GM12878 (cell line): Measurements from ENCODE around the gene NOM1. TPM values are rescaled to one million over a fixed set of nuclear protein-coding genes. Genes with fewer than 3 reads are reported as not detected.

Source experiments
- CBX5 ChIP-seq: sonication (generic); IDR thresholded peaks from 2 replicates; pipeline ENCODE4 v1.6.1; 2016; ENCODE audit warnings: low read depth, moderate library complexity, mild to moderate bottlenecking, inconsistent platforms
- EGR1 ChIP-seq, 2 experiments: IDR thresholded peaks; 1 replicate in 1 of 2; 2 replicates in 1 of 2; pipeline ENCODE4 v1.6.1; 2011 to 2012; ENCODE audit warnings: low read depth in 2 of 2, low read length in 2 of 2, borderline replicate concordance in 1 of 2, mild to moderate bottlenecking in 1 of 2, moderate library complexity in 1 of 2
- GATAD2B ChIP-seq: fragments of 450-650 bp; conservative IDR thresholded peaks from 2 replicates; pipeline ENCODE4 v1.6.1; 2017; ENCODE audit warnings: low read depth, mild to moderate bottlenecking, moderate library complexity
- IKZF1 ChIP-seq: fragments of 450-650 bp; conservative IDR thresholded peaks from 2 replicates; pipeline ENCODE4 v1.6.1; 2017; ENCODE audit warnings: antibody characterized with exemption, mild to moderate bottlenecking
- JUNB ChIP-seq: IDR thresholded peaks from 2 replicates; pipeline ENCODE4 v1.6.1; 2016; ENCODE audit warnings: antibody characterized with exemption, mild to moderate bottlenecking
- NFXL1 ChIP-seq: fragments of 450-650 bp; IDR thresholded peaks from 2 replicates; pipeline ENCODE4 v1.6.1; 2017; ENCODE audit warnings: antibody characterized with exemption, mild to moderate bottlenecking, borderline replicate concordance
- PAX5 ChIP-seq: IDR thresholded peaks from 2 replicates; pipeline ENCODE4 v1.6.1; 2011; ENCODE audit warnings: low read depth, low read length, borderline replicate concordance
- POLR2A ChIP-seq: IDR thresholded peaks from 2 replicates; pipeline ENCODE4 v1.6.1; 2011; ENCODE audit warnings: low read depth, mild to moderate bottlenecking, low read length
- RFX5 ChIP-seq: IDR thresholded peaks from 2 replicates; pipeline ENCODE4 v1.6.1; 2011; ENCODE audit warnings: low read depth, low read length, improper control_type of control experiment
- ZBED1 ChIP-seq: IDR thresholded peaks from 2 replicates; pipeline ENCODE4 v1.6.1; 2016; ENCODE audit warnings: borderline replicate concordance
- polyA plus RNA-seq, 11 experiments: library from polyadenylated mRNA; depleted of rRNA in 4 of 11; unstranded in 6 of 11; stranded (reverse) in 5 of 11; fragments of >200 nt; fragmentation: Nextera tagmentation in 4 of 11; fragmentation: Illumina TruSeq in 1 of 11; extraction: Ambion mirVana in 4 of 11; extraction: Trizol in 1 of 11; gene quantifications; 1 replicate in 1 of 11; 2 replicates in 10 of 11; pipeline versions ENCODE4 v1.2.1 to v1.2.3, GENCODE V29; 2011 to 2016; ENCODE audit warnings: inconsistent platforms in 2 of 11, missing spikeins in 2 of 11, low read depth in 1 of 11
- total RNA-seq, 4 experiments: library from RNA; depleted of rRNA in 3 of 4; stranded (reverse); fragments of >200 nt in 3 of 4; fragmentation: Illumina TruSeq in 1 of 4; extraction: Trizol in 1 of 4; gene quantifications; 2 replicates each; pipeline versions ENCODE4 v1.2.1 to v1.2.3, GENCODE V29; 2013 to 2021
- TF ChIP-seq, protein P1 (sequence below): fragments of 450-650 bp; IDR thresholded peaks from 2 replicates; pipeline ENCODE4 v1.6.1; 2018; ENCODE audit warnings: mild to moderate bottlenecking, low read depth, moderate library complexity; ENCODE audit not compliant: partially characterized antibody
- TF ChIP-seq, protein P2 (sequence below): fragments of 450-650 bp; IDR thresholded peaks from 2 replicates; pipeline ENCODE4 v1.6.1; 2014; ENCODE audit warnings: mild to moderate bottlenecking
- TF ChIP-seq, protein P3 (sequence below): IDR thresholded peaks from 2 replicates; pipeline ENCODE4 v1.6.1; 2011; ENCODE audit warnings: borderline replicate concordance, low read depth, mild to moderate bottlenecking, moderate library complexity, low read length; ENCODE audit not compliant: insufficient read depth, poor library complexity, severe bottlenecking
- TF ChIP-seq, protein P4 (sequence below): fragments of 450-650 bp; IDR thresholded peaks from 2 replicates; pipeline ENCODE4 v1.6.1; 2017; ENCODE audit warnings: borderline replicate concordance
- TF ChIP-seq, protein P5 (sequence below): IDR thresholded peaks from 2 replicates; pipeline ENCODE4 v1.6.1; 2012; ENCODE audit warnings: improper control_type of control experiment, low read depth, low read length; ENCODE audit not compliant: insufficient replicate concordance

NOM1 gene
- total and polyA plus RNA-seq, 10 of the 15 experiments (the other 5 are each of a cell fraction or from before 2014, with no cell fraction given) = 2.9 to 21.3 (median 17.8) TPM

DNA sequence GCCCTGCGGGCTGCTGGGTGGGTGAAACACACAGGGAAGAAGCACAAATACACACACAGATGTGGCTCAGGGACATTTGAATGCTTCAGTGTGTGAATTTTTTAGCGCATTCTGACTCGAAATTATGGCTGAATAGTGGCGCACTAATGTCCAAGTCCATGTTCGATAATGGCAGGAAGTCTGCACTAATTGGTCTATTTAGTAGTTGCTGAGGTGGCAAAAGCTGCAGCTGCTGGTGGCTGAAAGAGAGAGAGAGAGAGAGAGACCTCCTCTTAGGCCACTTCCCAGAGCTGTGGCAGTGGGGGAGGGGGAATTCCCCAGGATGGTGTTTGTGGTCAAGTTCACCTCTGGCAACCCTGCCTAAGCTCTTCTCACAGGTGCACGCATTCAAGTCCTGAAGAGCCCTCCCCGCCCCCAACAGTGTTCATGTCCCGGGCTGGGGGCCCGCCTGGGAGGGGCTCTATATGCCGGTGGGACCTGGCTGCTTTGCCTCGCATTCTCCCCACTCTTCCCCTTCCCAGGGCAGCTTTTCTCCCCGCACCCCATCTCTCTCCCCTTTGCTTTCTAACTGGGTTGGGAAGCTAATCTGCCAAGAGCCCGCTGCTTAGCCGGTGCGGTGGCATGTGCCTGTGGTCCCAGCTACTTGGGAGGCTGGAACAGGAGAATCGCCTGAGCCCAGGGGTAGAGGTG lies 67.0 kb downstream of the NOM1 start (continued):
- TF ChIP-seq, protein P1, sequence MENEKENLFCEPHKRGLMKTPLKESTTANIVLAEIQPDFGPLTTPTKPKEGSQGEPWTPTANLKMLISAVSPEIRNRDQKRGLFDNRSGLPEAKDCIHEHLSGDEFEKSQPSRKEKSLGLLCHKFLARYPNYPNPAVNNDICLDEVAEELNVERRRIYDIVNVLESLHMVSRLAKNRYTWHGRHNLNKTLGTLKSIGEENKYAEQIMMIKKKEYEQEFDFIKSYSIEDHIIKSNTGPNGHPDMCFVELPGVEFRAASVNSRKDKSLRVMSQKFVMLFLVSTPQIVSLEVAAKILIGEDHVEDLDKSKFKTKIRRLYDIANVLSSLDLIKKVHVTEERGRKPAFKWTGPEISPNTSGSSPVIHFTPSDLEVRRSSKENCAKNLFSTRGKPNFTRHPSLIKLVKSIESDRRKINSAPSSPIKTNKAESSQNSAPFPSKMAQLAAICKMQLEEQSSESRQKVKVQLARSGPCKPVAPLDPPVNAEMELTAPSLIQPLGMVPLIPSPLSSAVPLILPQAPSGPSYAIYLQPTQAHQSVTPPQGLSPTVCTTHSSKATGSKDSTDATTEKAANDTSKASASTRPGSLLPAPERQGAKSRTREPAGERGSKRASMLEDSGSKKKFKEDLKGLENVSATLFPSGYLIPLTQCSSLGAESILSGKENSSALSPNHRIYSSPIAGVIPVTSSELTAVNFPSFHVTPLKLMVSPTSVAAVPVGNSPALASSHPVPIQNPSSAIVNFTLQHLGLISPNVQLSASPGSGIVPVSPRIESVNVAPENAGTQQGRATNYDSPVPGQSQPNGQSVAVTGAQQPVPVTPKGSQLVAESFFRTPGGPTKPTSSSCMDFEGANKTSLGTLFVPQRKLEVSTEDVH = no peak
- no peak for TF ChIP-seq NFXL1
- TF ChIP-seq POLR2A = 0 out of 2 replicates have a peak, but pooled peaks have one; percentile 27
- peak in 1 of 2 experiments; percentile 94; a peak in 2 of 3 replicates for TF ChIP-seq EGR1 (IDR thresholded peaks at IDR 0.05; ENCODE audit: borderline replicate concordance in 1 of 2, low read depth in 2 of 2, low read length in 2 of 2)
- TF ChIP-seq RFX5 = 0 out of 2 replicates have a peak, but pooled peaks have one; percentile 23
- TF ChIP-seq, protein P2, sequence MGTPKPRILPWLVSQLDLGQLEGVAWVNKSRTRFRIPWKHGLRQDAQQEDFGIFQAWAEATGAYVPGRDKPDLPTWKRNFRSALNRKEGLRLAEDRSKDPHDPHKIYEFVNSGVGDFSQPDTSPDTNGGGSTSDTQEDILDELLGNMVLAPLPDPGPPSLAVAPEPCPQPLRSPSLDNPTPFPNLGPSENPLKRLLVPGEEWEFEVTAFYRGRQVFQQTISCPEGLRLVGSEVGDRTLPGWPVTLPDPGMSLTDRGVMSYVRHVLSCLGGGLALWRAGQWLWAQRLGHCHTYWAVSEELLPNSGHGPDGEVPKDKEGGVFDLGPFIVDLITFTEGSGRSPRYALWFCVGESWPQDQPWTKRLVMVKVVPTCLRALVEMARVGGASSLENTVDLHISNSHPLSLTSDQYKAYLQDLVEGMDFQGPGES = no peak
- peak; percentile 34; the same call in 1 of the 2 replicates for TF ChIP-seq GATAD2B
- TF ChIP-seq IKZF1 = peak; percentile 97
- TF ChIP-seq, protein P3, sequence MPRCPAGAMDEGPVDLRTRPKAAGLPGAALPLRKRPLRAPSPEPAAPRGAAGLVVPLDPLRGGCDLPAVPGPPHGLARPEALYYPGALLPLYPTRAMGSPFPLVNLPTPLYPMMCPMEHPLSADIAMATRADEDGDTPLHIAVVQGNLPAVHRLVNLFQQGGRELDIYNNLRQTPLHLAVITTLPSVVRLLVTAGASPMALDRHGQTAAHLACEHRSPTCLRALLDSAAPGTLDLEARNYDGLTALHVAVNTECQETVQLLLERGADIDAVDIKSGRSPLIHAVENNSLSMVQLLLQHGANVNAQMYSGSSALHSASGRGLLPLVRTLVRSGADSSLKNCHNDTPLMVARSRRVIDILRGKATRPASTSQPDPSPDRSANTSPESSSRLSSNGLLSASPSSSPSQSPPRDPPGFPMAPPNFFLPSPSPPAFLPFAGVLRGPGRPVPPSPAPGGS = peak; percentile 89
- peak; percentile 59; the same call in 1 of the 2 replicates for TF ChIP-seq ZBED1
- no peak; the same call in 1 of the 2 replicates for TF ChIP-seq JUNB
- TF ChIP-seq, protein P4, sequence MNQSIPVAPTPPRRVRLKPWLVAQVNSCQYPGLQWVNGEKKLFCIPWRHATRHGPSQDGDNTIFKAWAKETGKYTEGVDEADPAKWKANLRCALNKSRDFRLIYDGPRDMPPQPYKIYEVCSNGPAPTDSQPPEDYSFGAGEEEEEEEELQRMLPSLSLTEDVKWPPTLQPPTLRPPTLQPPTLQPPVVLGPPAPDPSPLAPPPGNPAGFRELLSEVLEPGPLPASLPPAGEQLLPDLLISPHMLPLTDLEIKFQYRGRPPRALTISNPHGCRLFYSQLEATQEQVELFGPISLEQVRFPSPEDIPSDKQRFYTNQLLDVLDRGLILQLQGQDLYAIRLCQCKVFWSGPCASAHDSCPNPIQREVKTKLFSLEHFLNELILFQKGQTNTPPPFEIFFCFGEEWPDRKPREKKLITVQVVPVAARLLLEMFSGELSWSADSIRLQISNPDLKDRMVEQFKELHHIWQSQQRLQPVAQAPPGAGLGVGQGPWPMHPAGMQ = no peak
- TF ChIP-seq PAX5 = peak; percentile 91
- TF ChIP-seq, protein P5, sequence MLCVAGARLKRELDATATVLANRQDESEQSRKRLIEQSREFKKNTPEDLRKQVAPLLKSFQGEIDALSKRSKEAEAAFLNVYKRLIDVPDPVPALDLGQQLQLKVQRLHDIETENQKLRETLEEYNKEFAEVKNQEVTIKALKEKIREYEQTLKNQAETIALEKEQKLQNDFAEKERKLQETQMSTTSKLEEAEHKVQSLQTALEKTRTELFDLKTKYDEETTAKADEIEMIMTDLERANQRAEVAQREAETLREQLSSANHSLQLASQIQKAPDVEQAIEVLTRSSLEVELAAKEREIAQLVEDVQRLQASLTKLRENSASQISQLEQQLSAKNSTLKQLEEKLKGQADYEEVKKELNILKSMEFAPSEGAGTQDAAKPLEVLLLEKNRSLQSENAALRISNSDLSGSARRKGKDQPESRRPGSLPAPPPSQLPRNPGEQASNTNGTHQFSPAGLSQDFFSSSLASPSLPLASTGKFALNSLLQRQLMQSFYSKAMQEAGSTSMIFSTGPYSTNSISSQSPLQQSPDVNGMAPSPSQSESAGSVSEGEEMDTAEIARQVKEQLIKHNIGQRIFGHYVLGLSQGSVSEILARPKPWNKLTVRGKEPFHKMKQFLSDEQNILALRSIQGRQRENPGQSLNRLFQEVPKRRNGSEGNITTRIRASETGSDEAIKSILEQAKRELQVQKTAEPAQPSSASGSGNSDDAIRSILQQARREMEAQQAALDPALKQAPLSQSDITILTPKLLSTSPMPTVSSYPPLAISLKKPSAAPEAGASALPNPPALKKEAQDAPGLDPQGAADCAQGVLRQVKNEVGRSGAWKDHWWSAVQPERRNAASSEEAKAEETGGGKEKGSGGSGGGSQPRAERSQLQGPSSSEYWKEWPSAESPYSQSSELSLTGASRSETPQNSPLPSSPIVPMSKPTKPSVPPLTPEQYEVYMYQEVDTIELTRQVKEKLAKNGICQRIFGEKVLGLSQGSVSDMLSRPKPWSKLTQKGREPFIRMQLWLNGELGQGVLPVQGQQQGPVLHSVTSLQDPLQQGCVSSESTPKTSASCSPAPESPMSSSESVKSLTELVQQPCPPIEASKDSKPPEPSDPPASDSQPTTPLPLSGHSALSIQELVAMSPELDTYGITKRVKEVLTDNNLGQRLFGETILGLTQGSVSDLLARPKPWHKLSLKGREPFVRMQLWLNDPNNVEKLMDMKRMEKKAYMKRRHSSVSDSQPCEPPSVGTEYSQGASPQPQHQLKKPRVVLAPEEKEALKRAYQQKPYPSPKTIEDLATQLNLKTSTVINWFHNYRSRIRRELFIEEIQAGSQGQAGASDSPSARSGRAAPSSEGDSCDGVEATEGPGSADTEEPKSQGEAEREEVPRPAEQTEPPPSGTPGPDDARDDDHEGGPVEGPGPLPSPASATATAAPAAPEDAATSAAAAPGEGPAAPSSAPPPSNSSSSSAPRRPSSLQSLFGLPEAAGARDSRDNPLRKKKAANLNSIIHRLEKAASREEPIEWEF = no peak
- TF ChIP-seq CBX5 = peak; percentile 74; the same call in 1 of the 2 replicates
